Stimulated activated CD8-positive, alpha-beta memory T cell treated with anti-CD3 and anti-CD28 coated beads, Interleukin-12 subunit alpha, Interleukin-12 subunit beta, amount 100 ng/mL, for 24 hours (primary cell): ENCODE results near the gene C16orf74.

Experiments
- DNase-seq: peaks from one replicate; pipeline ENCODE4 v3.0.0-alpha.2; 2020; ENCODE audit errors: extremely low read depth

The C16orf74 gene

DNA sequence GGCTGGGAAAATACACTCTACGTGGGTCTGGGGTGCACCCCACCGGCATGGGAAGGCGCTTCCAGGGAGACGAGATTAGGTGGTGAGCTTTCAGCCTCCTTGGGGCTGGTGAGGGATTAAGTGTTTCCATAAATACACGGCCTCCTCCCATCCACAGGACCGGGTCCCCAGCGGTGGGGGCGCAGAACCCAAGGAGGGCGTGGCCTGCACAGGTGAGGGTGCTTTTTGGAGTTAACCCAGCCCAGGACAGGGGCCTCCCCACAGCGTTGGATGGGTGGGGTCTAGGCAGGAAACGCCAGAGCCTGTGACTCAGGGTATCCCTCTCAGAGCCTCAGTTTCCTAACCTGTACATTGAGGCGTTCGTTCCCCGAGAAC is 1.1 kb downstream of the C16orf74 start:
- no peak for DNase-seq

- no peak for DNase-seq
These were observed 4.3 kb downstream of the C16orf74 start for GRCh38 chr16:85746460-85747215.

DNA sequence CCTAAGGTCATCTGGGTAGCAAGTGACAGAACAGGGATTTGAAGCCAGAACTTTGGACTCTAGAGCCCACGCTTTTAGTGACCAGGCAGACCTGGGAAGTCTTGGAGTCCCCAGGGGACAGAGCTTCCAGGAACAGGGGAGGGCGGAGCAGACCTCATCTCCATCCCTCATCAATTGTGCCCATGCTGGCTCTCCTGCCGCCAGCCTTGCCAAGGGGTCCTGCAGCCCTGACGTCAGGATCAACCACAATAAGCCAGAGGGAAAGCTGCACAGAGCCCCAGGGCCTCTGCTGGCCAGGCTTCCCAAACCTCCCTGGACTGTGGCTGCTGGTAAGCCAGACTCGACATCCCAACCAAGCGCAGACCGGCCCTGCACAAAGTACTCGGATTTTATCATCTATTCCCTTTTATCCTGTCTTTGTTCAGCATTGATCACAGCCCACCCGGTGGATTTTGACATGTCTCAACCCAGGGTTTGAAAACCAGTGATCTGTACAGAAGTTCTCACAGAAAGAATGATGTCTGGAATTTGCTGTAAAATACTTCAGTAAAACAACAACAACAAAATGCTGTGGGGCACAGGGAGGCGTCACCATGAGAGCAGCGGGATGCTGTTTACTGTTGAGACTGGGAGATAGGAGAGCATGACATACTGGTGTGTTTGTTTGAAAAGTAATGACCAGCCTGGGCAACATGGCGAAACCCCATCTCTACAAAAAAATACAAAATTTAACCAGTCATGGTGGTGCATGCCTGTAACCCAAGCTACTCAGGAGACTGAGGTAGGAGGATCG is 11.8 kb downstream of the C16orf74 start:
- no peak for DNase-seq

DNA sequence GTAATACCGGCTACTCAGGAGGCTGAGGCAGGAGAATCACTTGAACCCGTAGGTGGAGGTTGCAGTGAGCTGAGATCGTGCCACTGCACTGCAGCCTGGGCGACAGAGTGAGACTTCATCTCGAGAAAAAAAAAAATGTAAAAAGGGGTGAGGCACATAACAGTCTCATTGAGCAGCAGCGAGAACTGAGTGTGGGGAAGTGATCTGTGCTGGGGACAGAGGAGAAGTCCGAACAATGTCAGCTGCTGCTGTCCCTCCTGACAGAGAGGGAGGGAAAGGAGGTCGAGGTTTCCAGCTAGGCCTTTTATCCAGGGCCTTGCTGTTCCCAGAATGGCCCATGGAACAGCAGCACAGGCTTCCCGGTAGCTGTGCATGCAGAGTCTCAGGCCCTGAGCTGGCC is 14.0 kb downstream of the C16orf74 start:
- no peak for DNase-seq

DNA sequence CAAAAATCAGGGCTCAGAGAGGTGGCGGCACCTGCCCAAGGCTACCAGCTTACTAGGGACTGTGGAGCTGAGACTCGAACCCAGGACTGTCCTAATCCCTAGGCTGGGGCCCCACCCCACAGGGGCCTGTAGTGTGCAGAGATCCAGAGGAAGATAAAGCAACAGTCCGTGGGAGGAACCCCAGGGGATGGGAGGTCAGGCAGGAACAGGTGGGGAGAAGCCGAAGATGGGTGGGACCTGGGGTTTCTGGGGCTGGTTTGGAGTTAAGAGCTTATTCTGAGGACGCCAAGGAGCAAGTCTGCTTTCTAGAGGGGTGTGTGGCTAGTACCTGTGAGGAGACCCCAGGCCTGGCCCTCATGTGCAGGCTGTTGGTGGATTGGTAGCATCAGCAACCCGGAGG is 14.9 kb downstream of the C16orf74 start:
- DNase-seq = no peak

DNA sequence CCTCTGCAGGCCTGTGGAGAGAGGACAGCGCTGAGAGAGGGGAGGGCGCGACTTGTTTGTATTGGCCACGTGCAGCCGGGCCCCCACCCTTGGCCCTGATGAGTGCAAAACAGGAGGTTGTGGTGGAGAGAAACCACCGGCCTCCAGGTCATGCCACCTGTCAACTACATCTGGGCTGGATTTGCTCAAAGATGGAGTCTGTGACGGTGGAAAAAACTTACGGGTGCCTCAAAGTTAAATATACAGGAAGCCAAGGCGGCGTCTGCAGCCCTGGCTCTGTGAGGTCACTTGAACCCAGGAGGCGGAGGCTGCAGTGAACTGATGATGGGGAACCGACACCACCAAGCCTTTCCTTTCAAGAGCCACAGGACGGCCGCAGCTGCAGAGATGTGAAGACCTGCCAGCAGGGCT is 15.7 kb downstream of the C16orf74 start:
- DNase-seq = no peak

- no peak for DNase-seq
These were observed 16.4 kb downstream of the C16orf74 start for GRCh38 chr16:85734311-85735017.

DNA sequence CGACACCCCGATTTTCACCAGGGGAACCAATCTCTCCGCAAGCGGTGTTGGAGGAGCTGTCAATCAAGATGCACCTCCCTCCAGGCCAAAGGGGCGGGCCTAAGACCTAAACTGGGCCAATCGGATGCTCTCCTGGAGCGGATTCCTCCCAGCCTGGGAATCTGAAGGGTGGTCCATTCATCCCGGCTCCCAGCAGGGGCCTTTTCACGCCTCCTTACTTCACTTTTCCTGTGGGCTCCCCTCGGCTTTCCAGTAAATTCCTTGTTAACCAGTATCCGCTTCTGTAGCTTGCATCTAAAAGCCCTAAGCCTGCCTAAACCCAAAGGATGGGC is 17.1 kb downstream of the C16orf74 start:
- DNase-seq = no peak

DNA sequence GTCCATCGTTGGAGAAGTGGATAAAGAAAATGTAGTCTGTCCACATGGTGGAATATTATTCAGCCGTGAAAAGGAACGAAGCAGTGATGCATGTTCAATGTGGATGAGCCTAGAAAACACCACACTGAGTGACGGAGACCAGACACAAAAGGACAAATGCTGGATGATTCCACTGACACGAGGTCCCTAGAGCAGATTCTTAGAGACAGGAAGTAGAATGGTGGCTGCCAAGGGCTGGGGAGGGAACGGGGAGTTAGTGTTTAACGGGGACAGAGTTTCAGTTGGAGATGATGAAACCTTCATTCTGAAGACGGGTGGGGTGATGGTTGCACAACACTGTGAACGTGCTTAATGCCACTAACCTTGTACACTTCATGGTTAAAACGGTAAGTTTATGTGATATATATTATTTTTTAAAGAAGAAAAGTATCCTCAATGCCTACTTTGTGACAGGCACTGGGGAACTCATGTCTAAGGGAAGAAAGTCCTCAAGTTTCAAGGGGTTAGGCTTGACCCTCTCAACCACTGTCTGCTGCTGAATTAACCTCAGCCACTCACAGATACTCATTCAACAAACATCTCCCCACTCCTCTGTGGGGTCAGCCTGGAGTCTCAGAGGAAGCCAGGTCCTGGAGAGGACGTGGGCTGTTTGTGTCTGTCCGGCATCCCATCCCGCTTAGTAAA is 17.6 kb downstream of the C16orf74 start:
- no peak for DNase-seq

- no peak for DNase-seq
These were observed 19.7 kb downstream of the C16orf74 start for GRCh38 chr16:85731179-85731578.

DNA sequence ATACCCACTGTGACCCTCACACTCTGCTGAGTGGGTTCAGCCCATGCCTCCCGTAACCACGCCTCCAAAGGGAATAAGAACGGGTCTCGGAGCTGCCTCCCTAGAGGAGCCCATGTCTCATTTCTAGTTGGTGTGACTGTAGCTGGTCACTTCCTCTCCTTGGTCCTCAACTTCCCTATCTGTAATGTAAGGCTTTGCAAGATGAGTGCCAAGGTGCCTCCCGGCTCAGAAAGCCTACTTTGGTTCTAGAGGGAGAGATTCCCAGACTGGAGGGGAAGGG is 20.8 kb downstream of the C16orf74 start:
- no peak for DNase-seq

DNA sequence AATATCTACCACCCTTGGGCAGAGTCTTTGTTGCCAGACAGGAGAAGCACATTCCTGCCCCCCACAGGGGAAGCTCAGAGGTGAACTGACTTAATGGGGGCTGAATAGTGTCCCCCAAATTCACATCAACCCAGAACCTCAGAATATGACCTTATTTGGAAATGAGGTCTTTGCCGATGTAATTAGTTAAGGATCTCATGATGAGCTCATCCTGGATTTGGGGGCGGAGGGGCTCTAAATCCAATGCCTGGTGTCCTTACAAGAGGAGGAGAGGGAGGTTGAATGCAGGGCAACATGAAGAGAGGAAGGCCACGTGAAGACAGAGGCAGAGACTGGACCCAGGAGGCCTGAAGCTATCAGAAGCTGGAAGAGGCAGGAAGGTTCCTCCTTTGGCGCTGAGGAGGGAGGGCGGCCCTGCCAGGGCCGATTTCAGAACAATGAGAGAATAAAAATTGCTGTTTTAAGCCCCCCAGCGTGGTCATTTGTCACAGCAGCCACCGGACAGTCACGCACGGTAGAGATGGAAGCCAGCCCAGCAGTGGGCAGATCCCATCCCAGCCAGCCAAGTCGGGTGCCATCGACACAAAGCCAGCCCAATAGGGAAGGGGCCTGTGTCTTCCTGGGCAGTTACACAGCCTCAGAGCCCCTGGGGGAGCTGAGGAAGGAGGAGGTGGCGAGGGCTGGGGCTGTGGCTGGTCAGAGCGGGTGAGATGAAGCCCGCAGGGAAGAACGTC is 21.3 kb downstream of the C16orf74 start:
- DNase-seq = no peak

DNA sequence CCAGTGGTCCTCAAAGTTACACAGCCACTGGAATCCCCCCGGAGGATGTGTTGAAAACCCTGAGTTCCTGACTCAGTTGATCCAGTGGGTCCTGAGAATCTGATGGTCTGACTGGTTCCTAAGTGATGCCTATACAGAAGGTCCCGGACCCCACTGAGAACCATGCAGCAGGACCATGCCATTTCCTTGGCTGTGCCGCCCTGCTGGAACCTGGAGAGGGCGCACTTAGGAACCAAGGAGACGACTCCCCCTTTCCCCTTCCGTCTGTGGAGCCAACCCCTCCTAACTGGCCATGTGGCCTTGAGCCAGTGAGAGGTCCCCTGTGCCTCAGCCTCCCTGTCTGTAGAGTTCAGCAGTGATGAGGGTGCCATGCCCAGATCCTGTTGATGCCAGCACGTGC is 22.0 kb downstream of the C16orf74 start:
- no peak for DNase-seq

GRCh38 chr16:85724936-85725335 is 26.0 kb downstream of the C16orf74 start:
- no peak for DNase-seq

- no peak for DNase-seq
These were observed 26.6 kb downstream of the C16orf74 start for GRCh38 chr16:85724126-85724879.

DNA sequence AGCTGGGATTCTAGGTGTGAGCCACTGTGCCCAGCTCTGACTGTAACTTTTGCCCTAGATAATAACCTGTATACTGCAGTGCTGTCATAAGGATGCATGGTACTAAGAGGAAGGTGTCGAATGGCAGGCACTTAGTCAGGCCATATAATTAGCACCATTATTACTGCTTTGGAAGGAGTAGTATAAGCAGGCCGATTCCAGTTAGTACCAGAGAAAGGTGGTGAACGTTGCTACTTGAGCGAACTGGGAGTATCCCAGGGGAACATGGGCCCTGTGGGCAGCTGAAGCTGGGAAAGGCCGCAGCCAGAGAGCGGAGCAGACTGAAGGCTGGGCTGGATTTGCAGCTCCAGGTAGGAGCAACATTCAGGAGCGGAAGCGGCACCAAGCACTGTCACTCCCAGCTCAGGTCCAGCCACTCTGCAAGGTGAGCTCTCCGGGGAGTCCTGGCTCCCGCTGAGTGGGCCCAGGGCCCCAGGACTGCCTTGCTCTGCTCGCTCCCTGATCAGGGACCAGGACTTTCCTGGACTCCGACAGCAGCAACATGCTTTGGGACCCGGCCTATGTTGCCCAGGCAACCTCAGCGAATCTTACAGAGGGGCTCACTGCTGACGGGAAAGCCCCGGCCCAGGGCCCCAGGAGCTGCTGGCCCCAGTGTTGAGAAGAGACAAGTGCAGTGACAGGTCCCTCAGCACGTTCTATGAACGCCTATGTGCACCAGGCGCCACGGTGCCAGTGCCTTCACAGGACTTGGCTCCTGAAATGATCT is 28.6 kb downstream of the C16orf74 start:
- DNase-seq = no peak

DNA sequence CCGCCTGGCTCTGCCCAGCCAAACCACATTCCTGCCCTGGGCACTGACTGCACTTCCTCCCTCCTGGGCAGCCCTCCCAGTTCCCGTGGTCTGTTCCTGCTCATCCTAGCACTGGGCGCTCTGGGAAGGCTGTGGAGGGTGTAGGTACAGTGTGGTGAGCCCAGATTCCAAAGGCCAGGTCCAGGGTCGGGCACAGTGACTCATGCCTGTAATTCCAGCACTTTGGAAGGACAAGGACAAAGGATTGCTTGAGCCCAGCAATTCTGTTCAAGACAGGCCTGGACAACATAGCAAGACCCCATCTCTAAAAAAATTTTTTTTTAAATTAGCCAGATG is 30.6 kb downstream of the C16orf74 start:
- DNase-seq = no peak

GRCh38 chr16:85719605-85720301 is 31.1 kb downstream of the C16orf74 start:
- DNase-seq = no peak

DNA sequence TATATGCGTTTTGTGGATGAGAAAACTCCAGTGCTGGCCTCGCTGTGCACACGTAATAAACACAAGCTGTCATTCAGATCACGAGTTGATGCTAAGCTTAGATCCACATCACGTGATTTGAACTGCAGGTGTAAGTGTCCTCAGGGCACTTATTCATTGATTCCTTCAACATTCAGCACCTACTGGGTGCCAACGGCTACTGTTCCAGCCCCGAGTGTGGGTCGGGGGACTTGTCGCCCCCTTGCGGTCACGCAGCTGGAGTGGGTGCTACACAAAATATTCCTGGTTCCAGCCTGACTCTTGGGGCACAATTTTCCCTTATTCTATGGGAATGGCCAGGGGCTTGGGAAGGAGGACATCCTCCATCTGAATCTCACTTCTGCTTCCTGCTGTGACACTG is 32.2 kb downstream of the C16orf74 start:
- no peak for DNase-seq

DNA sequence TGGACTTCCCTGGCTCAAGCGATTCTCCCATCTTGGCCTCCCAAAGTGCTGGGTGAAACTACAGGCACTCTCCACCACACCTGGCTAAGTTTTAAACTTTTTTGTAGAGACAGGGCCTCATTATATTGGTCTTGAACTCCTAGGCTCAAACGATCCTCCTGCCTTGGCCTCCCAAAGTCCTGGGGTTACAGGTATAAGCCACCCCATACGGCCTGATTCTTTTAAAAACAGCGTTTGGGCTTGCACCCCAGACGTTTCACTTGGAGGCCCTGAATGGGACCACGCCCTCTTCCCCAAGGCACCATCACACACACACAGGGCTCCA is 32.8 kb downstream of the C16orf74 start:
- no peak for DNase-seq
